H1 (cell line): ENCODE measurements around the gene MOK. TPM values are rescaled to one million over a fixed set of nuclear protein-coding genes. Genes with fewer than 3 reads are reported as not detected.

ENCODE experiments used
- CTCF ChIA-PET: fragments of 300-600 bp; sonication (Branson Sonifier 250); formaldehyde crosslinking; loops from one replicate; lab custom pipeline; 2021; ENCODE audit not compliant: partially characterized antibody; lab: Charles Lee
- POLR2A ChIA-PET: fragments of 300-600 bp; sonication (Branson Sonifier 250); formaldehyde crosslinking; loops from one replicate; lab custom pipeline; 2021; ENCODE audit warnings: inconsistent platforms; ENCODE audit not compliant: partially characterized antibody; lab: Charles Lee
- DNase-seq, 2 experiments: peaks; one replicate each; pipeline versions ENCODE4 v3.0.0 to v3.0.0-alpha.2; 2010 to 2022; ENCODE audit warnings: low spot score in 2 of 2, low read depth in 1 of 2, mixed read lengths in 1 of 2
- FAIRE-seq: peaks from 2 replicates; lab custom pipeline; 2011; peaks lifted over from hg19 to GRCh38; lab: Jason Lieb, UNC
- H2AFZ ChIP-seq: 2 replicates; pipeline ENCODE4 v1.8.1; 2012; ENCODE audit warnings: low read length, inconsistent platforms
- H2AK5ac ChIP-seq: 2 replicates; pipeline ENCODE4 v1.6.1; 2013; ENCODE audit warnings: low read depth, low read length
- H2BK120ac ChIP-seq: replicated peaks from 2 replicates; pipeline ENCODE3; 2013; ENCODE audit warnings: low read depth, low read length, inconsistent platforms
- H2BK12ac ChIP-seq: 2 replicates; pipeline ENCODE4 v1.6.1; 2013; ENCODE audit warnings: low read depth, low read length
- H2BK15ac ChIP-seq: 2 replicates; pipeline ENCODE4 v1.6.1; 2013; ENCODE audit warnings: low read length
- H2BK20ac ChIP-seq: 2 replicates; pipeline ENCODE4 v1.6.1; 2013; ENCODE audit warnings: low read length
- H2BK5ac ChIP-seq: 2 replicates; pipeline ENCODE4 v1.6.1; 2013; ENCODE audit warnings: low read depth, low read length
- H3K14ac ChIP-seq: 2 replicates; pipeline ENCODE4 v1.6.1; 2013; ENCODE audit warnings: inconsistent platforms; ENCODE audit not compliant: insufficient read length
- H3K18ac ChIP-seq: 2 replicates; pipeline ENCODE4 v1.6.1; 2013; ENCODE audit warnings: low read length; ENCODE audit errors: extremely low read depth
- H3K23ac ChIP-seq: 2 replicates; pipeline ENCODE4 v1.6.1; 2013; ENCODE audit warnings: inconsistent platforms; ENCODE audit not compliant: insufficient read length
- H3K23me2 ChIP-seq: 2 replicates; pipeline ENCODE4 v1.6.1; 2013; ENCODE audit warnings: low read depth, low read length
- H3K27ac ChIP-seq: 2 replicates; pipeline ENCODE4 v1.6.1; 2011; ENCODE audit warnings: low read depth, low read length, inconsistent platforms
- H3K27me3 ChIP-seq, 4 experiments: replicated peaks in 1 of 4; 1 replicate in 1 of 4; 2 replicates in 3 of 4; pipeline versions ENCODE4 v1.6.1 to v1.8.1; 2011 to 2013; ENCODE audit warnings: low read length in 3 of 4, mild to moderate bottlenecking in 3 of 4, inconsistent platforms in 2 of 4, mixed read lengths in 2 of 4, moderate library complexity in 1 of 4; ENCODE audit not compliant: control insufficient read depth in 3 of 4, insufficient read depth in 3 of 4; ENCODE audit errors: extremely low read depth in 1 of 4
- H3K36me3 ChIP-seq, 4 experiments: 2 replicates each; pipeline versions ENCODE4 v1.6.1 to v1.8.1; 2011 to 2013; ENCODE audit warnings: mild to moderate bottlenecking in 4 of 4, low read length in 3 of 4, moderate library complexity in 2 of 4, control low read depth in 1 of 4, inconsistent platforms in 1 of 4; ENCODE audit not compliant: insufficient read depth in 4 of 4, control insufficient read depth in 2 of 4
- H3K4ac ChIP-seq: replicated peaks from 2 replicates; pipeline ENCODE3; 2013; ENCODE audit warnings: low read length, low read depth, mixed read lengths, inconsistent platforms; ENCODE audit not compliant: insufficient read length
- H3K4me1 ChIP-seq, 4 experiments: replicated peaks in 1 of 4; 1 replicate in 1 of 4; 2 replicates in 3 of 4; pipeline versions ENCODE4 v1.6.1 to v1.8.1; 2011 to 2013; ENCODE audit warnings: low read length in 3 of 4, inconsistent platforms in 2 of 4, mixed read lengths in 1 of 4; ENCODE audit not compliant: insufficient read depth in 4 of 4, control insufficient read depth in 3 of 4
- H3K4me2 ChIP-seq, 2 experiments: 2 replicates each; pipeline versions ENCODE4 v1.6.1 to v1.8.1; 2011 to 2013; ENCODE audit warnings: low read depth in 2 of 2, low read length in 2 of 2, control low read depth in 1 of 2, inconsistent platforms in 1 of 2, mild to moderate bottlenecking in 1 of 2; ENCODE audit not compliant: insufficient read depth in 1 of 2
- H3K4me3 ChIP-seq, 4 experiments: fragments of 200-600, 300-600 bp in 1 of 4; sonication (generic), shearing (Covaris generic), sonication (Bioruptor Twin) in 1 of 4; 2 replicates each; pipeline versions ENCODE4 v1.5.1 to v1.8.1; 2011 to 2016; ENCODE audit warnings: low read length in 4 of 4, low read depth in 3 of 4, control low read depth in 2 of 4, inconsistent platforms in 2 of 4, mild to moderate bottlenecking in 2 of 4, mixed read lengths in 1 of 4, moderate library complexity in 1 of 4; ENCODE audit not compliant: insufficient read depth in 2 of 4; ENCODE audit errors: extremely low read depth in 1 of 4
- H3K56ac ChIP-seq: replicated peaks from 2 replicates; pipeline ENCODE3; 2013; ENCODE audit warnings: low read depth, mild to moderate bottlenecking, mixed read lengths, low read length, inconsistent platforms; ENCODE audit not compliant: insufficient read length
- H3K79me1 ChIP-seq: 2 replicates; pipeline ENCODE4 v1.6.1; 2013; ENCODE audit warnings: low read depth, low read length, control low read depth
- H3K79me2 ChIP-seq, 2 experiments: 2 replicates each; pipeline versions ENCODE4 v1.6.1 to v1.8.1; 2012 to 2013; ENCODE audit warnings: low read length in 2 of 2, mild to moderate bottlenecking in 2 of 2, inconsistent platforms in 1 of 2; ENCODE audit not compliant: insufficient read depth in 2 of 2, control insufficient read depth in 1 of 2
- H3K9ac ChIP-seq, 4 experiments: replicated peaks in 1 of 4; 1 replicate in 1 of 4; 2 replicates in 3 of 4; pipeline versions ENCODE4 v1.6.1 to v1.8.1; 2011 to 2013; ENCODE audit warnings: low read depth in 3 of 4, low read length in 3 of 4, control low read depth in 2 of 4, mild to moderate bottlenecking in 2 of 4, moderate library complexity in 2 of 4, inconsistent platforms in 1 of 4; ENCODE audit errors: extremely low read depth in 1 of 4
- H3K9me3 ChIP-seq, 2 experiments: 2 replicates each; pipeline versions ENCODE4 v1.6.1 to v1.8.1; 2012 to 2013; ENCODE audit warnings: mild to moderate bottlenecking in 2 of 2, moderate library complexity in 2 of 2, control low read depth in 1 of 2, inconsistent platforms in 1 of 2, low read depth in 1 of 2, low read length in 1 of 2, mixed read lengths in 1 of 2; ENCODE audit not compliant: insufficient read depth in 2 of 2
- H4K20me1 ChIP-seq, 2 experiments: replicated peaks in 1 of 2; 2 replicates each; pipeline versions ENCODE3 to v1.8.1; 2011 to 2013; ENCODE audit warnings: inconsistent platforms in 2 of 2, low read length in 2 of 2, mild to moderate bottlenecking in 1 of 2; ENCODE audit not compliant: insufficient read depth in 2 of 2, control insufficient read depth in 1 of 2
- H4K5ac ChIP-seq: 2 replicates; pipeline ENCODE4 v1.6.1; 2013; ENCODE audit warnings: low read length, low read depth, mixed read lengths, inconsistent platforms; ENCODE audit not compliant: insufficient read length
- H4K8ac ChIP-seq: 2 replicates; pipeline ENCODE4 v1.8.0; 2013; ENCODE audit warnings: mild to moderate bottlenecking, moderate library complexity, low read length, inconsistent platforms; ENCODE audit not compliant: insufficient read depth; ENCODE audit errors: extremely low read depth
- H4K91ac ChIP-seq: replicated peaks from 2 replicates; pipeline ENCODE3; 2013; ENCODE audit warnings: low read length, mixed read lengths, inconsistent platforms; ENCODE audit not compliant: insufficient read length
- BACH1 ChIP-seq: IDR thresholded peaks from 2 replicates; pipeline ENCODE4 v1.6.1; 2012; ENCODE audit warnings: low read length, improper control_type of control experiment
- CBX5 ChIP-seq: fragments of 300-800, 300-1000 bp; sonication (generic); IDR thresholded peaks from 2 replicates; pipeline ENCODE4 v1.7.1; 2016; ENCODE audit warnings: antibody characterized with exemption, low read length, low read depth
- CHD2 ChIP-seq: IDR thresholded peaks from 2 replicates; pipeline ENCODE4 v1.6.1; 2012; ENCODE audit warnings: low read length, improper control_type of control experiment
- GABPA ChIP-seq: IDR thresholded peaks from 2 replicates; pipeline ENCODE4 v1.6.1; 2011; ENCODE audit warnings: mild to moderate bottlenecking, low read length, moderate library complexity, borderline replicate concordance; ENCODE audit not compliant: insufficient read depth
- KDM1A ChIP-seq: fragments of 200-600, 300-600 bp; sonication (generic); IDR thresholded peaks from 2 replicates; pipeline ENCODE4 v1.7.1; 2016; ENCODE audit warnings: mild to moderate bottlenecking, low read length, borderline replicate concordance
- KDM5A ChIP-seq: fragments of 200-600 bp; IDR thresholded peaks from 2 replicates; pipeline ENCODE4 v1.7.1; 2012; ENCODE audit warnings: mild to moderate bottlenecking, low read length, inconsistent platforms, mixed read lengths
- NANOG ChIP-seq: IDR thresholded peaks from 2 replicates; pipeline ENCODE4 v1.6.1; 2011; ENCODE audit warnings: low read length, low read depth, mild to moderate bottlenecking, inconsistent platforms; ENCODE audit not compliant: insufficient read depth, poor library complexity, severe bottlenecking
- NRF1 ChIP-seq: IDR thresholded peaks from 2 replicates; pipeline ENCODE4 v1.6.1; 2011; ENCODE audit warnings: mild to moderate bottlenecking, low read depth, low read length, improper control_type of control experiment
- POLR2A ChIP-seq, 2 experiments: IDR thresholded peaks; 1 replicate in 1 of 2; 2 replicates in 1 of 2; pipeline ENCODE4 v1.6.1; 2011; ENCODE audit warnings: low read depth in 2 of 2, low read length in 2 of 2, mild to moderate bottlenecking in 2 of 2; ENCODE audit errors: control extremely low read depth in 1 of 2
- RAD21 ChIP-seq, 2 experiments: IDR thresholded peaks in 1 of 2; conservative IDR thresholded peaks in 1 of 2; 2 replicates each; pipeline ENCODE4 v1.6.1; 2011; ENCODE audit warnings: low read depth in 2 of 2, low read length in 2 of 2, improper control_type of control experiment in 1 of 2, inconsistent platforms in 1 of 2, mild to moderate bottlenecking in 1 of 2, moderate library complexity in 1 of 2
- RFX5 ChIP-seq: IDR thresholded peaks from 2 replicates; pipeline ENCODE4 v1.6.1; 2011; ENCODE audit warnings: low read depth, low read length, improper control_type of control experiment, borderline replicate concordance
- SAP30 ChIP-seq: fragments of 300-600 bp; sonication (generic); IDR thresholded peaks from 2 replicates; pipeline ENCODE4 v1.7.1; 2012; ENCODE audit warnings: low read length, moderate library complexity, mild to moderate bottlenecking, inconsistent platforms; ENCODE audit not compliant: insufficient read depth, insufficient replicate concordance
- SRF ChIP-seq: IDR thresholded peaks from 2 replicates; pipeline ENCODE4 v1.6.1; 2011; ENCODE audit warnings: mild to moderate bottlenecking, low read depth, low read length, moderate library complexity
- TEAD4 ChIP-seq: IDR thresholded peaks from 2 replicates; pipeline ENCODE4 v1.6.1; 2012; ENCODE audit warnings: low read depth, low read length, inconsistent platforms, mixed read lengths
- YY1 ChIP-seq: IDR thresholded peaks from 2 replicates; pipeline ENCODE4 v1.6.1; 2011; ENCODE audit warnings: low read depth, mild to moderate bottlenecking, low read length
- WGBS, 2 experiments: shearing (Covaris generic) in 1 of 2; methylation state at CpG; one replicate each; pipeline versions ENCODE4 v1.1.6 to v1.1.7; 2013 to 2015; ENCODE audit warnings: low lambda C conversion rate in 2 of 2, mixed read lengths in 2 of 2, inconsistent platforms in 1 of 2, low coverage in 1 of 2, missing lambda C conversion rate in 1 of 2; ENCODE audit not compliant: insufficient replicate concordance in 2 of 2, insufficient coverage in 1 of 2, insufficient read length in 1 of 2; ENCODE audit errors: extremely low coverage in 1 of 2, missing lambda C conversion rate in 1 of 2; 5-methylcytosine and 5-hydroxymethylcytosine counted together
- polyA plus RNA-seq, 7 experiments: library from polyadenylated mRNA; depleted of rRNA in 3 of 7; stranded (reverse) in 5 of 7; unstranded in 2 of 7; fragments of >200 nt in 5 of 7; fragments of 200-250 nt in 2 of 7; gene quantifications; 1 replicate in 5 of 7; 2 replicates in 1 of 7; 4 replicates in 1 of 7; pipeline versions ENCODE4 v1.2.1 to v1.2.3, GENCODE V29; 2011 to 2013; ENCODE audit warnings: missing spikeins in 2 of 7, mixed read lengths in 2 of 7
- total RNA-seq: library from RNA; stranded (reverse); fragmentation: NEBNext Ultra II Directional; extraction: Animal tissue kit (Norgen Biotek cat#: 25700); gene quantifications from 2 replicates; pipeline ENCODE4 v1.2.1, GENCODE V29; 2021

The MOK gene
- total and polyA plus RNA-seq, 2 of the 8 experiments (the other 6 are each of a cell fraction or from before 2014, with no cell fraction given): 2.1 to 2.5 TPM

DNA sequence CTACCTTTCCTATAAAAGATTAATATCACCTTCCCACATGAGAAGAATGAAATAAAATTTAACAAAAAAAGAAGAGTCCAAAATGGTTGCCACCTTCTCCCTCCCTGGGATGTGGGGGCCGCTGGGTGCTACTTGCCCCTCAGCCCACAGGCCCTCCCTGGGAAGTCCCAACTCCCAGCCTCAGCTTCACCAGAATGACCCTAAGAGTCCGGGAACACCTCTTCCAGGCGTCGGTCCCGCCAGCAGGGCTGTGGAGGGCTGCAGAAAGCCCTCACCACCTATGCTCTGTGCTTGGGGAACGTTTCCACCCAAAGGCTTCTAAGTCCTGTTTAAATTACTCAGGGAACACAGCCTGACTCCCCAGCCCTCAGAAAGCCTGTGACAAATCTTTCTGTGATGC, 71.9 kb downstream of the MOK start:
- H2BK5ac ChIP-seq: no peak overlapping the region
- no peak overlapping the region for H3K9ac ChIP-seq
- no peak overlapping the region for H3K4me2 ChIP-seq
- no peak overlapping the region for H3K56ac ChIP-seq
- no peak overlapping the region for H3K14ac ChIP-seq
- no peak for FAIRE-seq
- H4K20me1 ChIP-seq: no peaks in the 10 kb centered on the region
- H2AFZ ChIP-seq: no peak overlapping the region
- no peak overlapping the region for H3K18ac ChIP-seq
- no peaks in the 10 kb centered on the region for H3K9me3 ChIP-seq
- H3K4me1 ChIP-seq: peaks cover 0 to 6% (median 2%) of the 10 kb centered on the region in 4 experiments; a peak in 4 of 7 replicates
- H3K79me2 ChIP-seq: no peaks in the 10 kb centered on the region
- no peak for DNase-seq
- H2BK12ac ChIP-seq: no peak overlapping the region
- H3K27ac ChIP-seq: no peak overlapping the region
- 93% methylated on average over 6 of the region's 6 CpGs; no CpG with 5 or more reads in 1 of the 2 experiments for WGBS, 2 experiments
- H3K4ac ChIP-seq: no peak overlapping the region
- no peaks in the 10 kb centered on the region for H3K79me1 ChIP-seq
- H3K27me3 ChIP-seq: no peaks in the 10 kb centered on the region
- CTCF ChIA-PET: interaction anchor here (0.9 to 6.4 kb wide), 4 partner anchors 11 to 83 kb away, joined by 3 to 44 read pairs (median 10); partner anchors contain the start of gene ZNF839
- H2BK15ac ChIP-seq: no peak overlapping the region
- H4K5ac ChIP-seq: no peak overlapping the region
- H4K91ac ChIP-seq: no peak overlapping the region
- no peak overlapping the region for H2AK5ac ChIP-seq
- H3K23me2 ChIP-seq: 0 out of 2 replicates have a peak, but pooled peaks cover 2% of the 10 kb centered on the region
- H2BK120ac ChIP-seq: no peak overlapping the region
- TF ChIP-seq BACH1: no peak
- no peak for TF ChIP-seq CBX5
- no peak for TF ChIP-seq RAD21 (IDR thresholded peaks at IDR 0.05 in 1 of 2, conservative IDR thresholded peaks at IDR 0.05 in 1 of 2; ENCODE audit: low read depth in 2 of 2, low read length in 2 of 2)
- TF ChIP-seq KDM1A: no peak
- TF ChIP-seq SRF: no peak
- no peak for TF ChIP-seq NANOG
- TF ChIP-seq CHD2: no peak
- TF ChIP-seq SAP30: no peak
- no peak for TF ChIP-seq YY1
- no peak for TF ChIP-seq GABPA
- no peak for TF ChIP-seq POLR2A (IDR thresholded peaks at IDR 0.05; ENCODE audit: control extremely low read depth in 1 of 2, low read depth in 2 of 2, low read length in 2 of 2)
- no peak for TF ChIP-seq RFX5
- no peak for TF ChIP-seq KDM5A
- no peak for TF ChIP-seq TEAD4
- no peak for TF ChIP-seq NRF1
- no peak overlapping the region for H2BK20ac ChIP-seq
- POLR2A ChIA-PET: no interaction called here
- H3K4me3 ChIP-seq: no peak overlapping the region
- H4K8ac ChIP-seq: no peak overlapping the region
- H3K23ac ChIP-seq: no peak overlapping the region
- no peaks in the 10 kb centered on the region for H3K36me3 ChIP-seq
